GM23338 (cell line): ENCODE results near the gene KIAA1328. TPM values are rescaled to one million over a fixed set of nuclear protein-coding genes. Genes with fewer than 3 reads are reported as not detected.

Experiments used
- ATAC-seq: fragments of 200-7000 bp; cut with Tn5 transposase; 3 replicates; pipeline ENCODE4 v1.9.1; 2020
- DNase-seq: peaks from one replicate; pipeline ENCODE4 v3.0.0-alpha.2; 2015; ENCODE audit warnings: low spot score
- H2AFZ ChIP-seq: fragments of 200-600 bp; sonication (generic); 2 replicates; pipeline ENCODE4 v1.8.0; 2016; ENCODE audit warnings: antibody characterized with exemption, mild to moderate bottlenecking, moderate library complexity
- H3F3A ChIP-seq: fragments of 200-600 bp; sonication (generic); replicated peaks from 2 replicates; pipeline ENCODE4 v1.8.0; 2017; ENCODE audit warnings: antibody characterized with exemption, mixed run types, low read depth
- H3K27ac ChIP-seq: fragments of 200-600 bp; sonication (generic); 2 replicates; pipeline ENCODE4 v1.6.1; 2016; ENCODE audit warnings: low read depth
- H3K27me3 ChIP-seq: fragments of 200-600 bp; sonication (generic); 2 replicates; pipeline ENCODE4 v1.8.0; 2016; ENCODE audit warnings: mild to moderate bottlenecking, mixed run types, moderate library complexity; ENCODE audit not compliant: insufficient read depth
- H3K36me3 ChIP-seq: fragments of 200-600 bp; sonication (generic); 2 replicates; pipeline ENCODE4 v1.8.0; 2016; ENCODE audit warnings: mild to moderate bottlenecking; ENCODE audit not compliant: insufficient read depth
- H3K4me1 ChIP-seq: fragments of 200-600 bp; sonication (generic); 2 replicates; pipeline ENCODE4 v1.8.0; 2016; ENCODE audit warnings: mild to moderate bottlenecking, moderate library complexity; ENCODE audit not compliant: insufficient read depth
- H3K4me2 ChIP-seq: fragments of 200-600 bp; sonication (generic); 2 replicates; pipeline ENCODE4 v1.7.1; 2017; ENCODE audit warnings: mixed run types
- H3K4me3 ChIP-seq: fragments of 200-600 bp; sonication (generic); 2 replicates; pipeline ENCODE4 v1.6.1; 2016; ENCODE audit warnings: mixed run types
- H3K79me2 ChIP-seq: fragments of 200-600 bp; sonication (generic); replicated peaks from 2 replicates; pipeline ENCODE4 v1.8.0; 2017; ENCODE audit warnings: mild to moderate bottlenecking; ENCODE audit not compliant: insufficient read depth
- H3K9me2 ChIP-seq: fragments of 200-600 bp; sonication (generic); 2 replicates; pipeline ENCODE4 v1.8.0; 2017; ENCODE audit not compliant: insufficient read depth
- H4K20me1 ChIP-seq: fragments of 200-600 bp; sonication (generic); replicated peaks from 2 replicates; pipeline ENCODE4 v1.8.0; 2017; ENCODE audit warnings: mild to moderate bottlenecking; ENCODE audit not compliant: insufficient read depth
- H3K27ac Mint-ChIP-seq: 2 replicates; pipeline ENCODE4 v1.8.0; 2020; ENCODE audit warnings: inconsistent platforms, mild to moderate bottlenecking, moderate library complexity, mixed read lengths
- H3K27me3 Mint-ChIP-seq: 3 replicates; pipeline ENCODE4 v1.8.0; 2022; ENCODE audit warnings: low read depth, mild to moderate bottlenecking, moderate library complexity, mixed read lengths, inconsistent platforms; ENCODE audit not compliant: insufficient read depth, poor library complexity
- H3K36me3 Mint-ChIP-seq: 3 replicates; pipeline ENCODE4 v1.8.0; 2021; ENCODE audit warnings: low read depth, mild to moderate bottlenecking, inconsistent platforms, moderate library complexity, mixed read lengths
- H3K4me1 Mint-ChIP-seq: 3 replicates; pipeline ENCODE4 v1.8.0; 2020; ENCODE audit warnings: mild to moderate bottlenecking, inconsistent platforms, mixed read lengths
- H3K4me3 Mint-ChIP-seq: 3 replicates; pipeline ENCODE4 v1.8.0; 2021; ENCODE audit warnings: moderate library complexity, mild to moderate bottlenecking, inconsistent platforms, mixed read lengths
- H3K9me3 Mint-ChIP-seq: 3 replicates; pipeline ENCODE4 v1.8.0; 2020; ENCODE audit warnings: moderate library complexity, mild to moderate bottlenecking, inconsistent platforms, mixed read lengths
- CREB1 ChIP-seq: fragments of 250-450 bp; sonication (Bioruptor Pico); IDR thresholded peaks from 2 replicates; pipeline ENCODE4 v1.5.0; 2020; ENCODE audit warnings: low read depth, mild to moderate bottlenecking, moderate library complexity
- CTCF ChIP-seq, 2 experiments: fragments of 200-600 bp in 1 of 2; sonication (generic) in 1 of 2; conservative IDR thresholded peaks; 2 replicates each; pipeline versions ENCODE4 v1.5.1 to v1.6.1; 2016 to 2017; ENCODE audit warnings: antibody characterized with exemption in 2 of 2, low read depth in 2 of 2, mild to moderate bottlenecking in 2 of 2, moderate library complexity in 1 of 2
- EZH2 ChIP-seq: fragments of 200-600 bp; sonication (generic); IDR thresholded peaks from one replicate; pipeline ENCODE4 v1.8.0; 2017; ENCODE audit warnings: antibody characterized with exemption, mild to moderate bottlenecking, low read depth; ENCODE audit not compliant: unreplicated experiment
- JUNB ChIP-seq: IDR thresholded peaks from one replicate; pipeline ENCODE4 v1.6.1; 2016; ENCODE audit warnings: antibody characterized with exemption; ENCODE audit not compliant: unreplicated experiment
- REST ChIP-seq: IDR thresholded peaks from one replicate; pipeline ENCODE4 v1.6.1; 2018; ENCODE audit warnings: antibody characterized with exemption; ENCODE audit not compliant: unreplicated experiment
- ZNF114 ChIP-seq: fragments of 250-450 bp; sonication (Bioruptor Pico); IDR thresholded peaks from 2 replicates; pipeline ENCODE4 v1.5.0; 2020; ENCODE audit warnings: mild to moderate bottlenecking, moderate library complexity
- ZNF331 ChIP-seq: fragments of 250-450 bp; sonication (Bioruptor Pico); IDR thresholded peaks from 2 replicates; pipeline ENCODE4 v1.5.0; 2020; ENCODE audit warnings: low read depth, mild to moderate bottlenecking, moderate library complexity
- polyA plus RNA-seq: library from polyadenylated mRNA; unstranded; fragments of >200 nt; fragmentation: Nextera tagmentation; extraction: Ambion mirVana; gene quantifications from 2 replicates; pipeline ENCODE4 v1.2.1, GENCODE V29; 2016
- total RNA-seq: library from RNA; depleted of rRNA; stranded (reverse); fragments of >200 nt; shearing (Covaris generic); gene quantifications from 2 replicates; pipeline ENCODE4 v1.2.3, GENCODE V29; 2014

KIAA1328 gene
- total and polyA plus RNA-seq, 2 experiments from 2014 or later: 5.2 to 8.4 TPM

- TF ChIP-seq REST (no peak), ZNF114 (CRISPR knock-in tag) (no peak), CTCF (conservative IDR thresholded peaks at IDR 0.05; ENCODE audit: low read depth in 2 of 2) (no peak; a peak in 1 of 4 replicates)
- Histone ChIP-seq H3K9me2 (no peaks in the 10 kb centered on the region), H3F3A (no peaks in the 10 kb centered on the region; the same call in 1 of the 2 replicates), H3K27ac (no peak overlapping the region), H3K79me2 (peaks cover 26% of the 10 kb centered on the region), H3K27me3 (no peaks in the 10 kb centered on the region), H3K36me3 (0 out of 2 replicates have a peak, but pooled peaks cover 2% of the 10 kb centered on the region), H2AFZ (peak overlapping the region; percentile 99), H4K20me1 (peaks cover 4% of the 10 kb centered on the region; the same call in 1 of the 2 replicates), H3K4me3 (peak overlapping the region; percentile 95), H3K4me2 (peak overlapping the region; percentile 79), H3K4me1 (no peaks in the 10 kb centered on the region)
- Mint-ChIP-seq H3K27me3 (no peaks in the 10 kb centered on the region), H3K27ac (no peak overlapping the region), H3K4me1 (peaks cover 18% of the 10 kb centered on the region), H3K4me3 (peak overlapping the region; percentile 100), H3K36me3 (peaks cover 11% of the 10 kb centered on the region), H3K9me3 (no peaks in the 10 kb centered on the region)
- ATAC-seq (no peak; the same call in 2 of the 3 replicates), DNase-seq (no peak)
Observed at GRCh38 chr18:36829362-36830157, 633 bp downstream of the KIAA1328 start.

GRCh38 chr18:36830158-36830495 is 1.2 kb downstream of the KIAA1328 start:
- no peak overlapping the region for H2AFZ ChIP-seq

More at GRCh38 chr18:36830158-36830495, 1.2 kb downstream of the KIAA1328 start:
- Histone ChIP-seq H3K79me2 (peaks cover 26% of the 10 kb centered on the region), H3F3A (no peaks in the 10 kb centered on the region; the same call in 1 of the 2 replicates), H3K27me3 (no peaks in the 10 kb centered on the region), H3K9me2 (no peaks in the 10 kb centered on the region), H4K20me1 (peaks cover 4% of the 10 kb centered on the region; the same call in 1 of the 2 replicates), H3K27ac (no peak overlapping the region), H3K36me3 (0 out of 2 replicates have a peak, but pooled peaks cover 2% of the 10 kb centered on the region), H3K4me3 (peak overlapping the region; percentile 95), H3K4me2 (peak overlapping the region; percentile 79), H3K4me1 (no peaks in the 10 kb centered on the region)
- no peak overlapping the region for H3K27ac Mint-ChIP-seq
- no peaks in the 10 kb centered on the region for H3K27me3 Mint-ChIP-seq
- no peak for TF ChIP-seq EZH2
- TF ChIP-seq CREB1 (CRISPR knock-in tag): no peak
- no peak for TF ChIP-seq JUNB
- no peak for TF ChIP-seq ZNF331 (CRISPR knock-in tag)
- H3K4me1 Mint-ChIP-seq: peaks cover 18% of the 10 kb centered on the region
- ATAC-seq: no peak
- H3K4me3 Mint-ChIP-seq: peak overlapping the region; percentile 100
- DNase-seq: no peak
- no peaks in the 10 kb centered on the region for H3K9me3 Mint-ChIP-seq
- peaks cover 6% of the 10 kb centered on the region for H3K36me3 Mint-ChIP-seq
